Heart left ventricle (tissue), 13 donors: Measurements from ENCODE around the gene BCL2L13.

Experiments used
- POLR2A ChIP-seq, 2 donors: fragments of 450-650 bp; IDR thresholded peaks; one replicate each; pipeline ENCODE4 v1.6.1; 2017; ENCODE audit warnings: antibody characterized with exemption in 2 of 2, mild to moderate bottlenecking in 2 of 2, moderate library complexity in 2 of 2
- TF ChIP-seq, protein P1 (sequence below), 12 donors: fragments of 200-600 bp; sonication (generic) in 4 of 12; IDR thresholded peaks; one replicate each; pipeline versions ENCODE4 v1.5.0 to v1.8.0; 2018 to 2022; ENCODE audit warnings: antibody characterized with exemption in 12 of 12, mild to moderate bottlenecking in 5 of 12
- donor health status: ischemic (EF 13 %, LVEDD 7.1; RV severe dilation, severe dysfunction).
- donor health status: DM: no; HTN: yes; CAD: no.
- donor health status: DM: no; HTN: no; CAD: no.
- donor health status: ischemic (EF 25% LVEDD 6.9; RV normal size, moderate dysfunction).
- donor health status: ischemic (EF 25% LVEDD 5.7; RV mildly dilated, moderate dysfunction).
- donor health status: ischemic (EF 35%, LVEDD 5.7; RV mildly dilated, moderate dysfunction).
- donor health status: nonischemic (EF 11% LVEDD 7.7; RV severe dilation, severe dysfunction).
- donor health status: DM: yes; HTN: yes; CAD: no.
- donor health status: PGD.
- donor health status: ischemic (EF 29% LVEDD 5.4; RV normal size, mild dysfunction).
- donor health status: nonischemic (EF 23%, LVEDD 6.1; RV moderate dilation, normal function).

GRCh38 chr22:17639247-17639741 is 737 bp downstream of the BCL2L13 start:
- TF ChIP-seq, protein P1, sequence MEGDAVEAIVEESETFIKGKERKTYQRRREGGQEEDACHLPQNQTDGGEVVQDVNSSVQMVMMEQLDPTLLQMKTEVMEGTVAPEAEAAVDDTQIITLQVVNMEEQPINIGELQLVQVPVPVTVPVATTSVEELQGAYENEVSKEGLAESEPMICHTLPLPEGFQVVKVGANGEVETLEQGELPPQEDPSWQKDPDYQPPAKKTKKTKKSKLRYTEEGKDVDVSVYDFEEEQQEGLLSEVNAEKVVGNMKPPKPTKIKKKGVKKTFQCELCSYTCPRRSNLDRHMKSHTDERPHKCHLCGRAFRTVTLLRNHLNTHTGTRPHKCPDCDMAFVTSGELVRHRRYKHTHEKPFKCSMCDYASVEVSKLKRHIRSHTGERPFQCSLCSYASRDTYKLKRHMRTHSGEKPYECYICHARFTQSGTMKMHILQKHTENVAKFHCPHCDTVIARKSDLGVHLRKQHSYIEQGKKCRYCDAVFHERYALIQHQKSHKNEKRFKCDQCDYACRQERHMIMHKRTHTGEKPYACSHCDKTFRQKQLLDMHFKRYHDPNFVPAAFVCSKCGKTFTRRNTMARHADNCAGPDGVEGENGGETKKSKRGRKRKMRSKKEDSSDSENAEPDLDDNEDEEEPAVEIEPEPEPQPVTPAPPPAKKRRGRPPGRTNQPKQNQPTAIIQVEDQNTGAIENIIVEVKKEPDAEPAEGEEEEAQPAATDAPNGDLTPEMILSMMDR (IDR thresholded peaks at IDR 0.05): no peak
- no peak for TF ChIP-seq POLR2A (IDR thresholded peaks at IDR 0.05)
